Large intestine (tissue), 3 donors: Measurements from ENCODE around the gene MAMLD1. TPM values are rescaled to one million over a fixed set of nuclear protein-coding genes. Genes with fewer than 3 reads are reported as not detected.

Source experiments
- DNase-seq, 2 donors: peaks; one replicate each; pipeline versions ENCODE4 v3.0.0 to v3.0.0-alpha.2; 2013
- H3K27ac ChIP-seq: one replicate; pipeline ENCODE4 v1.5.1; 2013; ENCODE audit warnings: low read length
- H3K27me3 ChIP-seq: 2 replicates; pipeline ENCODE4 v1.6.1; 2013; ENCODE audit warnings: low read length; ENCODE audit not compliant: control insufficient read depth, insufficient read depth
- H3K36me3 ChIP-seq: 2 replicates; pipeline ENCODE4 v1.6.1; 2013; ENCODE audit warnings: low read length; ENCODE audit not compliant: control insufficient read depth, insufficient read depth
- H3K4me1 ChIP-seq: one replicate; pipeline ENCODE4 v1.6.1; 2013; ENCODE audit warnings: low read length; ENCODE audit not compliant: control insufficient read depth, insufficient read depth
- H3K4me3 ChIP-seq: one replicate; pipeline ENCODE4 v1.5.1; 2013; ENCODE audit warnings: low read length
- H3K9me3 ChIP-seq: one replicate; pipeline ENCODE4 v1.6.1; 2013; ENCODE audit warnings: mild to moderate bottlenecking, low read depth, low read length, moderate library complexity; ENCODE audit not compliant: control insufficient read depth
- WGBS: methylation state at CpG from one replicate; pipeline ENCODE4 v1.1.5; 2013; ENCODE audit warnings: low lambda C conversion rate; ENCODE audit not compliant: insufficient coverage; 5-methylcytosine and 5-hydroxymethylcytosine counted together
- polyA plus RNA-seq: library from polyadenylated mRNA; unstranded; fragments of 120-200 nt; gene quantifications from one replicate; pipeline ENCODE4 v1.2.1, GENCODE V29; 2013

Gene MAMLD1
- polyA plus RNA-seq, 1 donor, result 3.8 TPM

GRCh38 chrX:150489359-150490015 lies 126.4 kb downstream of the MAMLD1 start:
- DNase-seq, result no peak
- Histone ChIP-seq H3K36me3 (no peaks in the 10 kb centered on the region), H3K4me3 (no peak overlapping the region), H3K9me3 (no peaks in the 10 kb centered on the region), H3K27me3 (no peaks in the 10 kb centered on the region), H3K4me1 (no peaks in the 10 kb centered on the region), H3K27ac (no peak overlapping the region)
- WGBS, result no CpG with 5 or more reads among the region's 6 CpGs

- no peaks in the 10 kb centered on the region for H3K36me3 ChIP-seq
- H3K4me3 ChIP-seq, result no peak overlapping the region
- H3K27me3 ChIP-seq, result no peaks in the 10 kb centered on the region
- no CpG with 5 or more reads among the region's 4 CpGs for WGBS
- no peaks in the 10 kb centered on the region for H3K4me1 ChIP-seq
- DNase-seq, result no peak
- H3K9me3 ChIP-seq, result no peaks in the 10 kb centered on the region
- no peak overlapping the region for H3K27ac ChIP-seq
Observed at GRCh38 chrX:150495496-150495895, 132.4 kb downstream of the MAMLD1 start.

GRCh38 chrX:150499240-150499639 lies 136.1 kb downstream of the MAMLD1 start:
- Histone ChIP-seq H3K36me3 (no peaks in the 10 kb centered on the region), H3K4me1 (no peaks in the 10 kb centered on the region), H3K27me3 (no peaks in the 10 kb centered on the region), H3K4me3 (no peak overlapping the region), H3K27ac (no peak overlapping the region), H3K9me3 (no peaks in the 10 kb centered on the region)
- DNase-seq, result no peak
- no CpG with 5 or more reads among the region's 3 CpGs for WGBS

- Histone ChIP-seq H3K27me3 (no peaks in the 10 kb centered on the region), H3K9me3 (no peaks in the 10 kb centered on the region), H3K4me1 (no peaks in the 10 kb centered on the region), H3K27ac (no peak overlapping the region), H3K36me3 (no peaks in the 10 kb centered on the region), H3K4me3 (no peak overlapping the region)
- DNase-seq, result no peak
- WGBS, result no CpG with 5 or more reads among the region's 3 CpGs
Observed at GRCh38 chrX:150502091-150502490, 139.0 kb downstream of the MAMLD1 start.

- H3K4me1 ChIP-seq, result no peaks in the 10 kb centered on the region
- no peak overlapping the region for H3K4me3 ChIP-seq
- H3K27ac ChIP-seq, result no peak overlapping the region
- no peaks in the 10 kb centered on the region for H3K36me3 ChIP-seq
- WGBS, result no CpG with 5 or more reads among the region's 19 CpGs
- no peaks in the 10 kb centered on the region for H3K9me3 ChIP-seq
- no peaks in the 10 kb centered on the region for H3K27me3 ChIP-seq
- no peak for DNase-seq
Observed at GRCh38 chrX:150502979-150503897, 140.1 kb downstream of the MAMLD1 start.

- WGBS, result no CpG with 5 or more reads among the region's 5 CpGs
- peak in 1 of 2 donors; percentile 10 for DNase-seq
- no peak overlapping the region for H3K27ac ChIP-seq
Observed at GRCh38 chrX:150503898-150504219, 140.7 kb downstream of the MAMLD1 start.

GRCh38 chrX:150504397-150505182 lies 141.5 kb downstream of the MAMLD1 start:
- Histone ChIP-seq H3K4me3 (no peak overlapping the region), H3K27ac (no peak overlapping the region), H3K27me3 (no peaks in the 10 kb centered on the region), H3K4me1 (peaks cover 8% of the 10 kb centered on the region), H3K36me3 (no peaks in the 10 kb centered on the region), H3K9me3 (no peaks in the 10 kb centered on the region)
- no CpG with 5 or more reads among the region's 9 CpGs for WGBS
- DNase-seq, result no peak

More at GRCh38 chrX:150503898-150504219, 140.7 kb downstream of the MAMLD1 start:
- H3K4me3 ChIP-seq, result no peak overlapping the region
- no peaks in the 10 kb centered on the region for H3K9me3 ChIP-seq
- H3K4me1 ChIP-seq, result peaks cover 4% of the 10 kb centered on the region
- no peaks in the 10 kb centered on the region for H3K36me3 ChIP-seq
- H3K27me3 ChIP-seq, result no peaks in the 10 kb centered on the region

GRCh38 chrX:150506020-150506419 lies 142.9 kb downstream of the MAMLD1 start:
- Histone ChIP-seq H3K4me1 (peaks cover 8% of the 10 kb centered on the region), H3K27me3 (no peaks in the 10 kb centered on the region), H3K36me3 (no peaks in the 10 kb centered on the region), H3K4me3 (no peak overlapping the region), H3K9me3 (no peaks in the 10 kb centered on the region), H3K27ac (no peak overlapping the region)
- WGBS, result no CpG with 5 or more reads among the region's 2 CpGs
- DNase-seq, result no peak

GRCh38 chrX:150506486-150506885 lies 143.4 kb downstream of the MAMLD1 start:
- Histone ChIP-seq H3K4me1 (peaks cover 8% of the 10 kb centered on the region), H3K36me3 (no peaks in the 10 kb centered on the region), H3K9me3 (no peaks in the 10 kb centered on the region), H3K4me3 (no peak overlapping the region), H3K27ac (no peak overlapping the region), H3K27me3 (no peaks in the 10 kb centered on the region)
- no peak for DNase-seq
- WGBS, result no CpG with 5 or more reads among the region's 6 CpGs

GRCh38 chrX:150507251-150507856 lies 144.2 kb downstream of the MAMLD1 start:
- WGBS, result no CpG with 5 or more reads among the region's 19 CpGs
- H3K27ac ChIP-seq, result no peak overlapping the region
- DNase-seq, result peak in 1 of 2 donors; percentile 24
- no peak overlapping the region for H3K4me3 ChIP-seq
- H3K27me3 ChIP-seq, result no peaks in the 10 kb centered on the region
- no peaks in the 10 kb centered on the region for H3K36me3 ChIP-seq
- peaks cover 8% of the 10 kb centered on the region for H3K4me1 ChIP-seq
- no peaks in the 10 kb centered on the region for H3K9me3 ChIP-seq
